Central memory CD8-positive, alpha-beta T cell (primary cell): Measurements from ENCODE around the gene SP140.
"Not testable (repeated sequence)": the region's sequence is repeated elsewhere in the genome, so short reads cannot be mapped to it uniquely, and the experiment has no call there.

ENCODE experiments used
- ATAC-seq: fragments of 150-1000 bp; cut with Tn5 transposase; replicated peaks from 2 replicates; pipeline ENCODE4 v1.10.0; 2022; ENCODE audit warnings: mild to moderate bottlenecking, moderate FRiP score, moderate number of reproducible peaks; ENCODE audit not compliant: poor library complexity, severe bottlenecking; ENCODE audit errors: extremely low read depth
- DNase-seq, 2 donors: peaks; one replicate each; pipeline ENCODE4 v3.0.0; 2021; ENCODE audit warnings: low spot score in 2 of 2
- H3K27ac Mint-ChIP-seq: one replicate; pipeline ENCODE4 v1.8.0; 2022; ENCODE audit warnings: low read depth, mild to moderate bottlenecking, moderate library complexity, mixed read lengths
- H3K27me3 Mint-ChIP-seq: one replicate; pipeline ENCODE4 v1.8.0; 2022; ENCODE audit warnings: mixed read lengths
- H3K36me3 Mint-ChIP-seq: one replicate; pipeline ENCODE4 v1.8.0; 2022; ENCODE audit warnings: mild to moderate bottlenecking, moderate library complexity, mixed read lengths; ENCODE audit not compliant: insufficient read depth
- H3K4me1 Mint-ChIP-seq: one replicate; pipeline ENCODE4 v1.8.0; 2022; ENCODE audit warnings: mixed read lengths
- H3K4me3 Mint-ChIP-seq: one replicate; pipeline ENCODE4 v1.8.0; 2022; ENCODE audit warnings: mild to moderate bottlenecking, moderate library complexity, mixed read lengths
- H3K9me3 Mint-ChIP-seq: one replicate; pipeline ENCODE4 v1.8.0; 2022; ENCODE audit warnings: mixed read lengths

SP140 gene

GRCh38 chr2:230216489-230216888 is 9.0 kb upstream of the SP140 start:
- Mint-ChIP-seq H3K36me3 (peaks cover 51% of the 10 kb centered on the region), H3K4me3 (peak overlapping the region; percentile 66), H3K27ac (peak overlapping the region; percentile 78), H3K4me1 (peaks cover 74% of the 10 kb centered on the region), H3K27me3 (no peaks in the 10 kb centered on the region), H3K9me3 (no peaks in the 10 kb centered on the region)
- no peak for DNase-seq
- peak; percentile 16 for ATAC-seq

GRCh38 chr2:230217424-230217823 is 8.1 kb upstream of the SP140 start:
- ATAC-seq (no peak), DNase-seq (no peak)
- H3K9me3 Mint-ChIP-seq, result no peaks in the 10 kb centered on the region
- peaks cover 70% of the 10 kb centered on the region for H3K4me1 Mint-ChIP-seq
- H3K27ac Mint-ChIP-seq, result peak overlapping the region; percentile 1
- peak overlapping the region; percentile 99 for H3K4me3 Mint-ChIP-seq
- no peaks in the 10 kb centered on the region for H3K27me3 Mint-ChIP-seq
- H3K36me3 Mint-ChIP-seq, result peaks cover 42% of the 10 kb centered on the region

DNA sequence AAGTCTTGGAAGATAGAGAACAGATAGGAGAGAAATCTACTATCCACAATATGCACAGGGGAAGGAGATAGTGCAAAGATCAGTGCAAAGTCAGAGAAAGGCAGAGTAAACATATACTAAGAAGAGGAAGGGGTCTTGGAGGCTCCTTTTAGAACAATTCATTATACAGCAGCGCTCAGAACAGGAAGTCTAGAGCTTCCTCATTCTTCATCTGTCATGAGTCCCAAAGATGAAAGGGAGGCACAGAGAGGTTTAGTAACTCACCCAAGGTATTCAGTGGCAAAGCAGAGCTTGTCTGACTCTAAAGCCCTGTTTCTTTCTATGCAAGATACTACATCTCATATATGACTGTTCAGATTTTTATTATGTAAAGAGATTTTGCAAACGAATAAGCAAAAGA is 7.1 kb upstream of the SP140 start:
- no peak for DNase-seq
- Mint-ChIP-seq H3K27me3 (no peaks in the 10 kb centered on the region), H3K27ac (peak overlapping the region; percentile 97), H3K4me1 (peaks cover 67% of the 10 kb centered on the region), H3K4me3 (peak overlapping the region; percentile 99), H3K9me3 (no peaks in the 10 kb centered on the region), H3K36me3 (peaks cover 32% of the 10 kb centered on the region)
- no peak for ATAC-seq

DNA sequence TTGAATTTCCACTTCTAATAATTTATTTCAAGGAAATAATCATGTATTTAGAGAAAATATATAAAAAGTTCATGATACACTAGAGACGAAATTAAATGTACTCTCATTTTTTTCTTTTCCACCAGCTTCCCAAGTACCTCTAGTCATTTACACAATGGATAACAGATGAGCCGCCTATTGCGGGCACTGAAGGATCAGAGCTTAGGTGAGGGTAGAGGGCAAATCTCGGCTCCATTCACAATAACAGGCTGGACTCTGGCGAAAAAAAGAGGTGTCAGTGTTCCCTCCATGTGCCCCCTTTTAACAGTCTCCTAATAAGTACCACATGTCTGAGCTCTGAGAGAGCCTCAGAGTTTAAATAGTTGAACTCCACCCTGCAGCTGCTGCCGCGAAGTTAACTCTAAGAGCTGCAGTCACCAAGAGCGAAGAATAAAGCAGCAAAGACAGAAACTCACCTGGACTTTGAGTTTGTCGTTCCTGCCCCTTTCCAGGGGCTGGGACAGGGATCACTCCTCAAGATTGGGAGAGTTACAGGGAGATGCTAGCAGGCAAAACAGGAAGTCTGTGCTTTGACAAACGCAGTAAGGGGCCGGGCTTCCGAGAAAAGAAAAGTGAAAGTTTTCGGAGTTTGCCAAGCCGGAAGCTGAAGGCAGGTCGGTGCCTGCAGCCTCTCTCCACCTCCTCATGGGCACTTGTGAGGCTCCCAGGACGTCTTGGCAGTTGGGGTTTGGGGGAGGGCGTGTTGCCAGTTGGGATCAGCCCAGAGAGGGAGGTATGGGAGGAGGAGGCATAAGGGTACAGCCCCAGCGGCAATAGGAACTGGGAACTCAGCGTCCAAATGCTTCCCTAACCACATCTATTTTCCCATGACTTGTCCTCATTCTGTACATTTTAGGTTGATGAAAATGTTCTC is 5.9 kb upstream of the SP140 start, which contains the start of gene SP110:
Gene SP110 (minus strand): TSS at position 566 of the 913 bp plus-strand sequence. CDS start 3,057 bp downstream, outside the sequence.
- peaks cover 22% of the 10 kb centered on the region for H3K36me3 Mint-ChIP-seq
- H3K9me3 Mint-ChIP-seq, result no peaks in the 10 kb centered on the region
- H3K4me1 Mint-ChIP-seq, result peaks cover 67% of the 10 kb centered on the region
- peak within 1 kb of the TSS; percentile 97 for H3K27ac Mint-ChIP-seq
- H3K27me3 Mint-ChIP-seq, result no peaks in the 10 kb centered on the region
- DNase-seq (peak; percentile 57 to 61), ATAC-seq (peak; percentile 92)
- peak within 1 kb of the TSS; percentile 99 for H3K4me3 Mint-ChIP-seq

- H3K27me3 Mint-ChIP-seq, result no peaks in the 10 kb centered on the region
- H3K4me1 Mint-ChIP-seq, result peaks cover 70% of the 10 kb centered on the region
- ATAC-seq, result no peak
- peak overlapping the region; percentile 97 for H3K27ac Mint-ChIP-seq
- peaks cover 18% of the 10 kb centered on the region for H3K36me3 Mint-ChIP-seq
- no peaks in the 10 kb centered on the region for H3K9me3 Mint-ChIP-seq
- no peak for DNase-seq
- H3K4me3 Mint-ChIP-seq, result peak overlapping the region; percentile 99
Measured at GRCh38 chr2:230220347-230220969, 5.1 kb upstream of the SP140 start.

- H3K4me1 Mint-ChIP-seq, result peaks cover 70% of the 10 kb centered on the region
- H3K27me3 Mint-ChIP-seq, result no peaks in the 10 kb centered on the region
- H3K9me3 Mint-ChIP-seq, result no peaks in the 10 kb centered on the region
- H3K36me3 Mint-ChIP-seq, result peaks cover 21% of the 10 kb centered on the region
- no peak for DNase-seq
- no peak overlapping the region for H3K27ac Mint-ChIP-seq
- no peak overlapping the region for H3K4me3 Mint-ChIP-seq
- ATAC-seq, result no peak
Measured at GRCh38 chr2:230221493-230221892, 4.0 kb upstream of the SP140 start.

DNA sequence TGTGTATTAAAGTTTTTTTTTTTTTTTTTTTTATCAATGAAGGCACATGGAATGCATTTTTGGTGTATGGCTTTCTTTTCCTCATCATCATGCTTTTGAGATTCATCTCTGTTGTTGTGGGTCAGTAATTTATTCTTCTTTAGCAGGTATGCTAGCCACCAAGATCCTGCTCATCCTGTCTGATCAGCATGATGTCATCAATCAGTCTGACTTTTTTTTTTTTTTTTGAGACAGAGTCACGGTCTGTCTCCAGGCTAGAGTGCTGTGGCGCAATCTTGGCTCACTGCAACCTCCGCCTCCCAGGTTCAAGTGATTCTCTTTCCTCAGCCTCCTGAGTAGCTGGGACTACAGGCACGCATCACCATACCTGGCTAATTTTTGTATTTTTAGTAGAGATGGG is 2.7 kb upstream of the SP140 start:
- H3K36me3 Mint-ChIP-seq, result peaks cover 25% of the 10 kb centered on the region
- not testable (repeated sequence) for DNase-seq, H3K27me3 Mint-ChIP-seq, ATAC-seq, H3K9me3 Mint-ChIP-seq, H3K4me3 Mint-ChIP-seq, H3K27ac Mint-ChIP-seq
- peaks cover 68% of the 10 kb centered on the region for H3K4me1 Mint-ChIP-seq

GRCh38 chr2:230224458-230224857 is 1.1 kb upstream of the SP140 start:
- H3K9me3 Mint-ChIP-seq, result no peaks in the 10 kb centered on the region
- ATAC-seq (no peak), DNase-seq (no peak)
- H3K4me3 Mint-ChIP-seq, result peak overlapping the region; percentile 83
- H3K27me3 Mint-ChIP-seq, result no peaks in the 10 kb centered on the region
- H3K4me1 Mint-ChIP-seq, result peaks cover 69% of the 10 kb centered on the region
- H3K27ac Mint-ChIP-seq, result peak overlapping the region; percentile 97
- peaks cover 22% of the 10 kb centered on the region for H3K36me3 Mint-ChIP-seq

- Mint-ChIP-seq H3K27me3 (no peaks in the 10 kb centered on the region), H3K27ac (peak overlapping the region; percentile 97), H3K4me1 (peaks cover 72% of the 10 kb centered on the region), H3K9me3 (peaks cover 6% of the 10 kb centered on the region), H3K36me3 (peaks cover 20% of the 10 kb centered on the region), H3K4me3 (peak overlapping the region; percentile 83)
- DNase-seq, result no peak
- peak; percentile 64 for ATAC-seq
Measured at GRCh38 chr2:230226051-230226551, 565 bp downstream of the SP140 start.

DNA sequence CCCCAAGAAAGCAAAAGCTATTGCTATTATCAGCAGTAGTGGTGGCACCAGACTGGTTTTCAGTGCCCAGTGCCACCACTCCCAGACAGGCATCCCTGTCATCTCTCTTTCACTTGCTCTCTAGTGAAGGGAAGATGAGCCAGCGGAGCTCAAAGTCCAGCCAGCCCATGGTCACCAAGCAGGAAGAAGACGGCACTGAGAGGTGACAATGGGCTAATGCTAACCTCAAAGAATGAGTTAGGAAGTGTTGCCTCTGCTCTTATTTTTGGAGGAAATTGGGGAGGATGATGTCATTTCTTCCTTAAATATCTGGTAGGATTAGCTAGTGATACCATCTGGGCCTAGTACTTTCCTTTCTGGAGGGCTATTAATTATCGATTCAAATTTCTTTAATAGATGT is 1.7 kb downstream of the SP140 start:
- Mint-ChIP-seq H3K9me3 (peaks cover 7% of the 10 kb centered on the region), H3K4me3 (peak overlapping the region; percentile 83), H3K27me3 (no peaks in the 10 kb centered on the region), H3K27ac (peak overlapping the region; percentile 97), H3K4me1 (peaks cover 76% of the 10 kb centered on the region), H3K36me3 (peaks cover 22% of the 10 kb centered on the region)
- no peak for DNase-seq
- no peak for ATAC-seq

DNA sequence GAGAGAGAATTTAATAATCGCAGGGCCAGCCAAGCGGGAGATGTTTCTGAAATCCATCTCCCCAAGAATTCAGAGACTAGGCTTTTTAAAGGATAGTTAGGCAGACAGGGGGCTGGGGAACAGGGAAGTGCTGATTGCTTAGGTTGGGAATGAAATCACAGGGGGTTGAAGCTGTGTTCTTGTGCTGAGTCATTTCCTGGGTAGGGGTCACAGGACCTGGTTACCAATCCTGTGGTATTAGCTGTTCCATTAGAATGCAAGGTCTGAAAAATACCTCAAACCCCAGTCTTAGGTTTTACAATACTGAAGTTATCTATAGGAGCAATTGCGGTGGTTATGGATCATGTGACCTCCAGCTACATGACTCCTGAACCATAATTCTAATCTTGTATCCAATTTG is 4.6 kb downstream of the SP140 start:
- Mint-ChIP-seq H3K36me3 (peaks cover 22% of the 10 kb centered on the region), H3K27me3 (no peaks in the 10 kb centered on the region), H3K27ac (no peak overlapping the region), H3K4me3 (peak overlapping the region; percentile 83), H3K9me3 (peaks cover 7% of the 10 kb centered on the region), H3K4me1 (peaks cover 75% of the 10 kb centered on the region)
- ATAC-seq (no peak), DNase-seq (no peak)

DNA sequence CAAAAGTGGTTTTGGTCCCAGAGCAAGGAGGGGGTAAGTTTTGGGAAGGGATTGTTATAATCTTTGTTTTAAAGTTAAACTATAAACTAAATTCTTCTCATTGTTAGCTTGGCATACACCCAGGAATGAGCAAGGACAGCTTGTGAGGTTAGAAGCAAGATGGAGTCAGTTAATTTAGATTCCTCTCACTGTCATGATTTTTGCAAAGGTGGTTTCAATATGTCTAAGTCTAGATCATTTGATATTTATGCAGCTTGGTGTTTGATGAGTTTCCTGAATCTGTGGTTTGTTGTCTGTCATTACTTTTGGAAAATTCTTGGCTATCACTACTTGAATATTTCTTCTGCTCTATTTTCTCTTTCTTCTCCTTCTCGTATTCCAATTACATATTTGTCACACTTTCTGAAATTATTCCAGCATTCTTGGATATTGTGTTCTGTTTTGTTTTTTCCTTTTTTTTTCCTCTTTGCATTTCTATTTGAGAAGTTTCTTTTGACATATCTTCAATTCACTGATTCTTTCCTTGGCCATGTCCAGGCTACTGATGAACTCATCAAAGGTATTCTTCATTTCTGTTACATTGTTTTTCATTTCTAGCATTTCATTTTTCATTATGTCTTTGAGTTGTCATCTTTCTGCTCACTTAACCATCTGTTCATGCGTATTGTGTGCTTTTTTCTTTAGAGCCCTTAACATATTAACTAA is 5.1 kb downstream of the SP140 start:
- ATAC-seq, result no peak
- Mint-ChIP-seq H3K27me3 (no peaks in the 10 kb centered on the region), H3K4me1 (peaks cover 72% of the 10 kb centered on the region), H3K36me3 (peaks cover 19% of the 10 kb centered on the region), H3K4me3 (peak overlapping the region; percentile 26), H3K27ac (peak overlapping the region; percentile 19), H3K9me3 (peaks cover 7% of the 10 kb centered on the region)
- no peak for DNase-seq
